ENCODE results near the gene NHERF2. TPM values are rescaled to one million over a fixed set of nuclear protein-coding genes. Genes with fewer than 3 reads are reported as not detected.

Gene NHERF2
- total RNA-seq, 1 donor from 2014 or later: 23.4 TPM

DNA sequence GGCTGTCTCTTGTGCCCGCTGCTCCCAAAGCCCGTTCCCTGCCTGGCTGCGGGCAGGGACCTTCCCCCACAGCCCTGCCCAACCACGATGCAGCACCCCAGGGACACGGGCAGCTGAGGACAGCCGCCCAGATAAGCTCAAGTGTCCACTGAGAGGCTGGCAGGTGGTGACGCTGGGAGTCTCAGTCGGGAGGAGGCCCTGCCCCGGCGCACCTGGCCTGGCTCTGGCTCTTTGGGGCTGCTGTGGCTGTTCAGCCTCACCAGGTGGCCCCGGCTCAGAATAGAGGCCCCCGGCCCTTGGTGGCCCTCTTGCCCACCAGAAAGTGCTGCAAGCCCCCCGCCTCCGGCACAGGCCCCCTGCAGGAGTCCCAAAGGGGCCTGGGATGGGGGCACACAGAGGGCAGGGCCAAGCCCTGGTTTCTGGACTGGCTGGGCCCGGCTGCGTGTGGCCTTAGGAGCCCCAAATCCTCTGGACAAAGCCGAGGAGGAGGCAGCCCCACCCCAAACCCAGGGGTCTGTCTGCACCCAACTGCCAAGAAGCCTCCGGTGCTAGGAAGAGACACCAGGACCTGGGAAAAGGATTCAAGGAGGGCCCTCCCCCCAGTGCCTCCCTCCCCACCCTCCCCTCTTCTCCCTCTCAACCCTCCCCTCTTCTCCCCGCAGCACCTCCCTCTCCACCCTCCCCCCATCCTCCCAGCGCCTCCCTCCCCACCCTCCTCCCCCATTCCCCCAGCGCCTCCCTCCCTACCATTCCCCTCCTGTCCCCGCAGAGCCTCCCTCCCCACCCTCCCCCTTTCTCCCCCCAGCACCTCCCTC, 15.7 kb downstream of the NHERF2 start:
- TF ChIP-seq, protein P1, sequence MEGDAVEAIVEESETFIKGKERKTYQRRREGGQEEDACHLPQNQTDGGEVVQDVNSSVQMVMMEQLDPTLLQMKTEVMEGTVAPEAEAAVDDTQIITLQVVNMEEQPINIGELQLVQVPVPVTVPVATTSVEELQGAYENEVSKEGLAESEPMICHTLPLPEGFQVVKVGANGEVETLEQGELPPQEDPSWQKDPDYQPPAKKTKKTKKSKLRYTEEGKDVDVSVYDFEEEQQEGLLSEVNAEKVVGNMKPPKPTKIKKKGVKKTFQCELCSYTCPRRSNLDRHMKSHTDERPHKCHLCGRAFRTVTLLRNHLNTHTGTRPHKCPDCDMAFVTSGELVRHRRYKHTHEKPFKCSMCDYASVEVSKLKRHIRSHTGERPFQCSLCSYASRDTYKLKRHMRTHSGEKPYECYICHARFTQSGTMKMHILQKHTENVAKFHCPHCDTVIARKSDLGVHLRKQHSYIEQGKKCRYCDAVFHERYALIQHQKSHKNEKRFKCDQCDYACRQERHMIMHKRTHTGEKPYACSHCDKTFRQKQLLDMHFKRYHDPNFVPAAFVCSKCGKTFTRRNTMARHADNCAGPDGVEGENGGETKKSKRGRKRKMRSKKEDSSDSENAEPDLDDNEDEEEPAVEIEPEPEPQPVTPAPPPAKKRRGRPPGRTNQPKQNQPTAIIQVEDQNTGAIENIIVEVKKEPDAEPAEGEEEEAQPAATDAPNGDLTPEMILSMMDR (conservative IDR thresholded peaks at IDR 0.05): no peak
- Mint-ChIP-seq H3K36me3 (peaks cover 3% of the 10 kb centered on the region), H3K4me1 (ENCODE audit: unreplicated experiment) (peaks cover 19% of the 10 kb centered on the region), H3K27me3 (no peaks in the 10 kb centered on the region), H3K4me3 (no peak overlapping the region), H3K9me3 (no peaks in the 10 kb centered on the region), H3K27ac (no peak overlapping the region)
- no peak for DNase-seq (ENCODE audit: extremely low spot score, unreplicated experiment)

DNA sequence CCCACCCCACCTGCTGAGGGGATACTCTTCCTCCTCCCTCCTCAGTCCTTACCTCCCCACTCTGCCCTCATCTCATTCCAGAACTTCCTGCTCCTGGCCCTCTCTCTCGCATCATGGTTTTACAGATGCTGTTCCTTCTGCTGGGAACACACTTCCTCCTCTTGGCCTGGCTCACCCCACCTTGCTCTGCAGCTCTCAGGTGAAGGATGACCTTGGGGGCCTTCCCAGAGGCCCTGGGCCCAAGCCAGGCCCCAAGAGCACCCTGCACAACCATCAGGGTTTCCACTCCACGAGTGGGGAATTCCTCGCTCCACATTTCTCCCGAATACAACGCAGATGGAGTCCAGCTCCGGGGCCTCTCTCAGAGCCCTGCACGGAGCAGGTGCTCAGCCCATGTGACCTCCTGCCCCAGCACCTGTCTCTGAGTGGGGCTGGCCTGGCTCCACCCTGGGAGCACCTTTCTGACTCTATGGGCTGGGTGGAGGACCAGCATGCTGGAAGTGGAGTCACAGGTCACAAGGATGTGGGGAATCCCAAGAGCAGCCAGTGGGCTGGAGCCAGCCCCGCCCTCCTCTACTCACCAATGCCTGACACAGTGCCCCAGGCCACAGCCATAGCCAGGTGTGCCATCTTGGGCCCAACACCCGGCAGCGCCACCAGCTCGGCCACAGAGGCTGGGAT, 16.4 kb downstream of the NHERF2 start:
- DNase-seq (ENCODE audit: extremely low spot score, unreplicated experiment): no peak
- peaks cover 19% of the 10 kb centered on the region for H3K4me1 Mint-ChIP-seq (ENCODE audit: unreplicated experiment)
- peak overlapping the region; percentile 70 for H3K27ac Mint-ChIP-seq
- no peaks in the 10 kb centered on the region for H3K27me3 Mint-ChIP-seq
- peaks cover 3% of the 10 kb centered on the region for H3K36me3 Mint-ChIP-seq
- H3K9me3 Mint-ChIP-seq: no peaks in the 10 kb centered on the region
- H3K4me3 Mint-ChIP-seq: no peak overlapping the region
- TF ChIP-seq, protein P1 (conservative IDR thresholded peaks at IDR 0.05): no peak

DNA sequence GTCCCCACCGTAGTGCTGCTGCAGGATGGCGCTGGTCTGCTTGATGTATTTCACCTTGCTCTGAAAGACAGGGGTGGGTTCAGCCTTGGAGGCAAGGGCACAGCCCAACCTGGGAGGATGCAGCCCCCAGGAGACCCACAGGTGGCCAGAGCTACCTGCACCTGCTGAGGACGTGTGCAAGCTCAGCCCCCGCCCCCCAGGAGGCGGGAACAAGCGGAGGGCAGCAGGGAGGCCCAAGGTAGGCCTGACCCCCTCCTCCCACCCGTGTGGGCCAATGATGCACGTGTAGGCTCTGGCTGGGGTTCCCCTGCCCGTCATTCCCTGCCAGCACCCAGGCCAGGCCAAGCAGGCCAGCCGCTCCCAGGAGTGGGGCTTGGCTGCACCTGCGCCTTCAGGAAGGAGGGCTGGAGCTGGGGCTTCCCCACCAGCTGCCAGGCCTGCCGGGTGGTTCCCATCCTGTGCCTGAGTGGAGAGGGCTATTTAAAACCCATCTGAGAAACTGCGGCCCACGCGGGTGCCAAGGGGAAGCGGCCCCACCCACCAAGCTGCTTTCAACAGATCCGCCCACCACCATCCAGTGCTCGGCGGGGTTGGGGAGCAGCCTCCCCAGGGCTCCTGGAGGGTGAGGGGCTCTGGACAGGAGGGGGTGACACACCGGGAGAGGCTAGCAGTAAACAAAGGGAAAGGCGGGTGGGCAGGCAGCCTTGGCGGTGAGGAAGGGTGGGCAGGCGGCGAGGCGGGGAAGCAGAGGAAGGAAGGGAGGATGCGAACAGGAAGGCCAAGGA, 17.2 kb downstream of the NHERF2 start:
- TF ChIP-seq, protein P1 (conservative IDR thresholded peaks at IDR 0.05): no peak
- no peak overlapping the region for H3K4me3 Mint-ChIP-seq
- no peak overlapping the region for H3K27ac Mint-ChIP-seq
- H3K27me3 Mint-ChIP-seq: no peaks in the 10 kb centered on the region
- peaks cover 23% of the 10 kb centered on the region for H3K4me1 Mint-ChIP-seq (ENCODE audit: unreplicated experiment)
- no peaks in the 10 kb centered on the region for H3K9me3 Mint-ChIP-seq
- DNase-seq (ENCODE audit: extremely low spot score, unreplicated experiment): no peak
- peaks cover 3% of the 10 kb centered on the region for H3K36me3 Mint-ChIP-seq

DNA sequence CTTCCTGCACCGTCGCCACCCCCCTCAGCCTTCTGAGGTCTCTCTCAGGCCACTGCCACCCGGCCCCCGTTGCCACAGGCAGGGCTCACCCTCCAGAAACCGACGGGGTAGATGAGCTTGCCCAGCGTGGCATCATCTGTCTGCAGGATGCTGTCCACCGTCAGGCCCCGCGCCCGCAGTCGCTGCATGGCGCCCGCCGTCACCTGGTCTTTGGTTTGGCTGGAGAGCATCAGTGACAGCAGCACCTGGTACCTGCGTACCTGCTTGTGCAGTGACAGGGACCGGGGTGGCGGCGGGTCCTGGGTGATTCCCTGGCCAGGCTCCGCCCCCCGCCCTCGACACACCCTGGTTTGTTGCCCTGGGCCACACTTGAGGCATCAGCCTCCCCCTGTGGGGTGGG, 17.8 kb downstream of the NHERF2 start:
- DNase-seq (ENCODE audit: extremely low spot score, unreplicated experiment): no peak
- Mint-ChIP-seq H3K4me3 (no peak overlapping the region), H3K27ac (no peak overlapping the region), H3K9me3 (no peaks in the 10 kb centered on the region), H3K27me3 (no peaks in the 10 kb centered on the region), H3K4me1 (ENCODE audit: unreplicated experiment) (peaks cover 17% of the 10 kb centered on the region), H3K36me3 (peaks cover 3% of the 10 kb centered on the region)
- TF ChIP-seq, protein P1 (conservative IDR thresholded peaks at IDR 0.05): no peak

DNA sequence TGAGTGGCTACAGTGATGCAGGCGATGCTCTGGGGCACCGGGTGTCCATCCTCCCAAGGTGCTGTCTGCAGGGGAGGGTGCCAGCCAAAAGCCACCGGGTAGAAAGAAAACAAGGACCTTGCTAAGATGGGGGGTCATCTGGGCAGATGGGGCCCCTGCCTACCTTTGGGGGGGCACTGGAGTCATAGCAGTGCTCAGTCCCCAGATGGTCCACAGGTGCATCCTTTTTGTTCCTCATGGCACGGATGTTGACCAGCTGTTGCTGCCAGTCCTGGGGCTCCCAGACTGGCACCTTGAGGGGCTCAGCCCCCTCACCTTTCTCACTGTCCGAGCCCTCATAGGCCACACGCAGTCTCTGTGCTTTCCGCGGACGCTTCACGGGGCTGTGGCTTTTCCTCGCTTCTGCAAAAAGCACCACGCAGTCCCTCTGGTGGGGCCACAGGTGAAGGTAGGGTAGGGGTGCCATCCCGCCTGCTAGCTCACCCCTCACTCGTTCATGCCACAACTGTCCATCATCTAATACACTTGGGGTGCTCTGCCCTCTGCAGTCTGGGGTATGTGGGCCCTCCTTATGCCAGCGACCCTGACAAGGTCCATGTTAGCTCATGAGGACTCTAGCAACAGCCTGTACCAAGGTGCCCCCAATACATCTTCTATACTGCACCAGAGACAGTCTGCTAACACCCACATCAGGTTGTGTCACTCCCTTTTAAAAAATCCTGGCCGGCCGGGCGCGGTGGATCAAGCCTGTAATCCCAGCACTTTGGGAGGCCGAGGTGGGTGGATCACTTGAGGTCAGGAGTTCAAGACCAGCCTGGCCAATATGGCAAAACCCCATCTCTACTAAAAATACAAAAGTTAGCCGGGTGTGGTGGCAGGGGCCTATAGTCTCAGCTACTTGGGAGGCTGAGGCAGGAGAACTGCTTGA, 19.5 kb downstream of the NHERF2 start:
- Mint-ChIP-seq H3K4me3 (peak overlapping the region; percentile 93), H3K27ac (no peak overlapping the region), H3K36me3 (peaks cover 3% of the 10 kb centered on the region), H3K9me3 (no peaks in the 10 kb centered on the region), H3K27me3 (no peaks in the 10 kb centered on the region), H3K4me1 (ENCODE audit: unreplicated experiment) (peaks cover 15% of the 10 kb centered on the region)
- TF ChIP-seq, protein P1 (conservative IDR thresholded peaks at IDR 0.05): no peak
- DNase-seq (ENCODE audit: extremely low spot score, unreplicated experiment): no peak
